ENCODE measurements around the gene SEMA5A. TPM values are rescaled to one million over a fixed set of nuclear protein-coding genes. Genes with fewer than 3 reads are reported as not detected.

Gene SEMA5A
- total and polyA plus RNA-seq, 7 donors, result 0.24 to 3.9 (median 0.66) TPM

DNA sequence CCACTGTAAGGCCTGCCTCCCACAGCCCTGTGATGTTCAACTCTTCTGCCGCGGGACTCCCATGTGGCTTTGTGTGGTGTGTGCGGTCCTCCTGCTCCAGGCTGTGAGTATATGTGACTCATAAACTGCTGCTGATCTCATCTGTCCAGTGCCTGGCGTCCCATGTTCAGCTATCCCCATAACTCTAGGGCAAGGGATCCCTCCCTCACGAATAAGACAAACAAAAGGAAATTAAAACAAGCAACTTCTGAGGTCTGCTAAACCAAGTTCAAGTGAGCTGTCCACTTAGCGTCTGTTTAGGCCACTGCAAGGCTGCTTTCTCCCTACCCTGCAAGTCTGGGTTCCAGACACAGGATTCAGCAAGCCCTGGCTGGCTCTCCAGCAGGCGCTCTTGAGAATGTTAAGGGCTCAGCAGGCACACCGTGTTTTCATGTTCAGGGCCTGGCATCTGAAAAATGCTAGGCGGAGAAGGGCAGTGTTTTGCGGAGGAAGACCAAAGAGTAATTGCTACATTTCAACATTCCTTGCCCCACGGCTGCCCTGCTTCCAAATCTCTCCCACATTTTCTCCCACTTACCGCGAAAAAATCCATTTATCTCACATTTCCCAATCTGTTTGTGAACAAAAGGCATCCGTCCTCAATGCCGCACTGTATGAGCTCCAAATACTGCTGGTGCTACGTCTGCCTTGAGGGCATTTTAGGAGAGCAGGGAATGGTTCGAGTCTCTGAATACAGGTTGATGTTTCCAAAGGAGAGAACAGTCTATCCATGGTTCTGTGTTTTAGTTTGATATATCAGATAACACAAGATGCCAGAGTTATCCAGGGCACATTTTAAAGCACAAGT, 280.2 kb downstream of the SEMA5A start:
- Histone ChIP-seq H3K27ac (no peak overlapping the region), H3K36me3 (ENCODE audit: insufficient read depth in 1 of 2, low read depth in 1 of 2) (no peaks in the 10 kb centered on the region), H3K27me3 (ENCODE audit: insufficient read depth in 3 of 3, low read length in 2 of 3) (no peaks in the 10 kb centered on the region), H3K9me3 (no peaks in the 10 kb centered on the region), H3K4me1 (no peaks in the 10 kb centered on the region), H3K4me3 (no peak overlapping the region)
- no peak for DNase-seq
- 61 to 67% (median 64%) methylated on average over 17 of the region's 17 CpGs for whole genome bisulfite sequencing, 3 donors
- peak in 1 of 4 donors; percentile 40 for ATAC-seq
- no peak for TF ChIP-seq CTCF (IDR thresholded peaks at IDR 0.05)
- intact Hi-C loops (cut with DNase I), result no loop called here

DNA sequence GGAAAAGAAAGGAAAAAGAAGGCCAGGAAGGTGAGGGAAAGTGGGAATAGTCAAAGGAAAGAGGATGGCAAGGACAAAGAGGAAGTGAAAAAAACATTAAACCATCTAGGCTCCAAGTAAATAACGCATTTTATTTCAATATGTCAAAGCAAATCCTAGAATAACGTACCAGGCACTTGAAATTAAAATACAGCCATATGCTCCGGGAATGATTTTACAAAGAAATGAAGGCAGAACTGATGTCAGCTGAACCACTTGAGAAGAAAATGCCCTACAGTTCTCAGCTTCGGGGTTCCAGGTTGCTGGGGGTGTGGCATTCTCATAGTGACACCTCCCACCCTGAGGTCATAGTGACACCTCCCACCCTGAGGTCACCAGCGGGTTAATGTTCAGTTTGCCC, 281.6 kb downstream of the SEMA5A start:
- ATAC-seq (no peak), DNase-seq (no peak)
- Histone ChIP-seq H3K27ac (no peak overlapping the region), H3K27me3 (ENCODE audit: insufficient read depth in 3 of 3, low read length in 2 of 3) (no peaks in the 10 kb centered on the region), H3K4me3 (no peak overlapping the region), H3K36me3 (ENCODE audit: insufficient read depth in 1 of 2, low read depth in 1 of 2) (no peaks in the 10 kb centered on the region), H3K9me3 (no peaks in the 10 kb centered on the region), H3K4me1 (no peaks in the 10 kb centered on the region)
- WGBS, 3 donors, result 86 to 89% (median 87%) methylated on average over 5 of the region's 5 CpGs
- intact Hi-C loops (cut with DNase I), result no loop called here
- TF ChIP-seq CTCF (IDR thresholded peaks at IDR 0.05), result no peak

DNA sequence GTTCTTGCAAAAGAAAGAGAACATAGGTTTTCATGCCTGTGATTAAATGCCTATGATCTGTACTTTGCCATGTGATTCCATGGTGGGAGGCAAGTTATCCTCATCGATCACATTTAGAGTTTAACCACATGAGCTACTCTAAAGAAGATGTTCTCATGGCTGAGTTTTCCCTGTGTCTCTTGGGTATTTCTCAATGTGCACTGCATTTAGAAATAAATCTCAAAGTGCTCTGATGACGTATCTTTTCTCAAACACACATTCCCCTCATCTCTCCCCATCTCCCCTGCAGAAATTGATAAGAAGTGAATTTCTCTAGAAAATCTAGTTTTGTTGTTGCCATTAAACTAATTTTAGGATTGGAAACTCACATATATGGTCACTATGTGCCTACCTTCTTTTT, 282.2 kb downstream of the SEMA5A start:
- ATAC-seq (no peak), DNase-seq (no peak)
- TF ChIP-seq CTCF (IDR thresholded peaks at IDR 0.05), result no peak
- no peaks in the 10 kb centered on the region for H3K27me3 ChIP-seq (ENCODE audit: insufficient read depth in 3 of 3, low read length in 2 of 3)
- no peaks in the 10 kb centered on the region for H3K36me3 ChIP-seq (ENCODE audit: insufficient read depth in 1 of 2, low read depth in 1 of 2)
- H3K4me1 ChIP-seq, result no peaks in the 10 kb centered on the region
- 64 to 80% (median 80%) methylated on average over 2 of the region's 2 CpGs for WGBS, 3 donors
- no peak overlapping the region for H3K27ac ChIP-seq
- intact Hi-C loops (cut with DNase I), result no loop called here
- H3K4me3 ChIP-seq, result no peak overlapping the region
- H3K9me3 ChIP-seq, result no peaks in the 10 kb centered on the region

- ATAC-seq (no peak), DNase-seq (no peak)
- intact Hi-C loops (cut with DNase I), result no loop called here
- Histone ChIP-seq H3K27ac (no peak overlapping the region), H3K36me3 (ENCODE audit: insufficient read depth in 1 of 2, low read depth in 1 of 2) (no peaks in the 10 kb centered on the region), H3K9me3 (no peaks in the 10 kb centered on the region), H3K4me1 (no peaks in the 10 kb centered on the region), H3K4me3 (no peak overlapping the region), H3K27me3 (ENCODE audit: insufficient read depth in 3 of 3, low read length in 2 of 3) (no peaks in the 10 kb centered on the region)
- no peak for TF ChIP-seq CTCF (IDR thresholded peaks at IDR 0.05)
- WGBS, 3 donors, result 97 to 98% (median 97%) methylated on average over 2 of the region's 2 CpGs
Measured at GRCh38 chr5:9251379-9251980, 294.4 kb downstream of the SEMA5A start.
